ENCODE measurements around the gene NMT1. TPM values are rescaled to one million over a fixed set of nuclear protein-coding genes. Genes with fewer than 3 reads are reported as not detected.

The NMT1 gene
- total RNA-seq, 2 donors from 2014 or later, result 122 to 136 TPM

DNA sequence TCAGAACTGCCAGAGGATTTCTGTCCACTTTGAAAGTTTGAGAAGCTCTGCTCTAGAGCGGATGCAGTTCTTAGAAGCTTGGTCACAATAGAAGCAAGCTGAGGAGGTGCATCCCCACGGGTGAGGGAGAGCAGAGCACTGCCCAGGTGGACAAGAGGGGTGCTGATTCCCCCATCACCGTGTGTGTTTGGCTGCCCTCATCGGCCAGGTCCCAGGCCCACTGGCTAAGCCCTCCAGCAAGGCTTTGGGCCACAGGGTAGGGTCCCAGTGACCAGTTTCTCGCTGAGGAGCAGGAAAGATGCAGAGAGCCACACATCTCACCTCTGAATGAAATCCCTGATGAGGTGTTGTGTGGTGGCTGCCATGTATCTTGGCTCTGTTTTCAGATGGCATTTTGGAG, 26.9 kb downstream of the NMT1 start:
- Mint-ChIP-seq H3K27me3 (ENCODE audit: insufficient read depth) (no peaks in the 10 kb centered on the region), H3K27ac (no peak overlapping the region), H3K4me3 (no peak overlapping the region), H3K9me3 (no peaks in the 10 kb centered on the region), H3K4me1 (peaks cover 7% of the 10 kb centered on the region), H3K36me3 (ENCODE audit: low read depth) (peaks cover 64% of the 10 kb centered on the region)
- no peak for DNase-seq
- no peak overlapping the region for H3K9ac ChIP-seq (ENCODE audit: extremely low read depth, low read length, poor library complexity, severe bottlenecking)
- H3K9me3 ChIP-seq (ENCODE audit: control insufficient read depth, low read length), result no peaks in the 10 kb centered on the region
- 94 to 98% methylated on average over 5 of the region's 5 CpGs for WGBS, 2 experiments (ENCODE audit: insufficient coverage in 1 of 2, insufficient read length in 1 of 2)
- no peaks in the 10 kb centered on the region for H3K4me1 ChIP-seq (ENCODE audit: control insufficient read depth, insufficient read depth, low read length)
- H3K27me3 ChIP-seq (ENCODE audit: control insufficient read depth, insufficient read depth, low read length, poor library complexity, severe bottlenecking), result no peaks in the 10 kb centered on the region
- no peak overlapping the region for H3K27ac ChIP-seq (ENCODE audit: low read depth, low read length)
- peaks cover 82% of the 10 kb centered on the region for H3K36me3 ChIP-seq (ENCODE audit: control insufficient read depth, insufficient read depth, low read length)
- H3K4me3 ChIP-seq (ENCODE audit: low read length), result no peak overlapping the region
- TF ChIP-seq, protein P1, sequence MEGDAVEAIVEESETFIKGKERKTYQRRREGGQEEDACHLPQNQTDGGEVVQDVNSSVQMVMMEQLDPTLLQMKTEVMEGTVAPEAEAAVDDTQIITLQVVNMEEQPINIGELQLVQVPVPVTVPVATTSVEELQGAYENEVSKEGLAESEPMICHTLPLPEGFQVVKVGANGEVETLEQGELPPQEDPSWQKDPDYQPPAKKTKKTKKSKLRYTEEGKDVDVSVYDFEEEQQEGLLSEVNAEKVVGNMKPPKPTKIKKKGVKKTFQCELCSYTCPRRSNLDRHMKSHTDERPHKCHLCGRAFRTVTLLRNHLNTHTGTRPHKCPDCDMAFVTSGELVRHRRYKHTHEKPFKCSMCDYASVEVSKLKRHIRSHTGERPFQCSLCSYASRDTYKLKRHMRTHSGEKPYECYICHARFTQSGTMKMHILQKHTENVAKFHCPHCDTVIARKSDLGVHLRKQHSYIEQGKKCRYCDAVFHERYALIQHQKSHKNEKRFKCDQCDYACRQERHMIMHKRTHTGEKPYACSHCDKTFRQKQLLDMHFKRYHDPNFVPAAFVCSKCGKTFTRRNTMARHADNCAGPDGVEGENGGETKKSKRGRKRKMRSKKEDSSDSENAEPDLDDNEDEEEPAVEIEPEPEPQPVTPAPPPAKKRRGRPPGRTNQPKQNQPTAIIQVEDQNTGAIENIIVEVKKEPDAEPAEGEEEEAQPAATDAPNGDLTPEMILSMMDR (conservative IDR thresholded peaks at IDR 0.05), result no peak

DNA sequence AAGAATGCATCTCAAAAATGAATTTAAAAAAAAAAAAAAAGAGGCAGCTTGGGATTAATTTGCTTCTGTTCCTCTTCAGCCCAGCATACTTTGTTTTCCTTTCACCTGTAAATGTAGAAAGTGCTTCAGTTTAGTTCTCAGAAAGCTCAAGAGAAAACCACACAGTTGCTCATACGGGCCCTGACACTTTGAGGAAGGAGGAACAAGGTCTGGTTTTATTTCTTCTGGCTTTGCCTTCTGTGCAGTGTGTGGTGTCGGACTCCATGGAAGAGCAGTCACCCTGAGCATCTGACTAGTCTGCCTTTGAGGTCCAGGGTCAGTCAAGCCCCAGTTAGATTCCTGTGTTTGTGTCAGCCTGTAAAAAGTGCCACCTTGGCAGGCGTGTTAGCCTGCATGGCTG, 27.6 kb downstream of the NMT1 start:
- no peak overlapping the region for H3K27ac ChIP-seq (ENCODE audit: low read depth, low read length)
- no peaks in the 10 kb centered on the region for H3K27me3 ChIP-seq (ENCODE audit: control insufficient read depth, insufficient read depth, low read length, poor library complexity, severe bottlenecking)
- H3K4me1 ChIP-seq (ENCODE audit: control insufficient read depth, insufficient read depth, low read length), result no peaks in the 10 kb centered on the region
- H3K4me3 ChIP-seq (ENCODE audit: low read length), result no peak overlapping the region
- no peaks in the 10 kb centered on the region for H3K9me3 ChIP-seq (ENCODE audit: control insufficient read depth, low read length)
- no peaks in the 10 kb centered on the region for H3K27me3 Mint-ChIP-seq (ENCODE audit: insufficient read depth)
- no peak overlapping the region for H3K4me3 Mint-ChIP-seq
- peaks cover 7% of the 10 kb centered on the region for H3K4me1 Mint-ChIP-seq
- H3K9ac ChIP-seq (ENCODE audit: extremely low read depth, low read length, poor library complexity, severe bottlenecking), result no peak overlapping the region
- 97 to 100% methylated on average over 2 to 3 of the region's 3 CpGs for WGBS, 2 experiments (ENCODE audit: insufficient coverage in 1 of 2, insufficient read length in 1 of 2)
- TF ChIP-seq, protein P1 (conservative IDR thresholded peaks at IDR 0.05), result no peak
- H3K36me3 ChIP-seq (ENCODE audit: control insufficient read depth, insufficient read depth, low read length), result peaks cover 83% of the 10 kb centered on the region
- peak overlapping the region; percentile 64 for H3K27ac Mint-ChIP-seq
- no peak for DNase-seq
- H3K36me3 Mint-ChIP-seq (ENCODE audit: low read depth), result peaks cover 66% of the 10 kb centered on the region
- H3K9me3 Mint-ChIP-seq, result no peaks in the 10 kb centered on the region

GRCh38 chr17:45090711-45091110, 29.6 kb downstream of the NMT1 start:
- peaks cover 7% of the 10 kb centered on the region for H3K4me1 Mint-ChIP-seq
- H3K9me3 Mint-ChIP-seq, result no peaks in the 10 kb centered on the region
- H3K27ac Mint-ChIP-seq, result peak overlapping the region; percentile 21
- H3K27ac ChIP-seq (ENCODE audit: low read depth, low read length), result no peak overlapping the region
- H3K27me3 Mint-ChIP-seq (ENCODE audit: insufficient read depth), result no peaks in the 10 kb centered on the region
- no peaks in the 10 kb centered on the region for H3K4me1 ChIP-seq (ENCODE audit: control insufficient read depth, insufficient read depth, low read length)
- DNase-seq, result peak; percentile 75
- TF ChIP-seq, protein P1 (conservative IDR thresholded peaks at IDR 0.05), result no peak
- H3K36me3 Mint-ChIP-seq (ENCODE audit: low read depth), result peaks cover 71% of the 10 kb centered on the region
- H3K27me3 ChIP-seq (ENCODE audit: control insufficient read depth, insufficient read depth, low read length, poor library complexity, severe bottlenecking), result no peaks in the 10 kb centered on the region
- no peak overlapping the region for H3K4me3 Mint-ChIP-seq
- no peak overlapping the region for H3K4me3 ChIP-seq (ENCODE audit: low read length)
- WGBS, 2 experiments (ENCODE audit: insufficient coverage in 1 of 2, insufficient read length in 1 of 2), result 68 to 77% methylated on average over 2 to 3 of the region's 3 CpGs
- no peak overlapping the region for H3K9ac ChIP-seq (ENCODE audit: extremely low read depth, low read length, poor library complexity, severe bottlenecking)
- H3K36me3 ChIP-seq (ENCODE audit: control insufficient read depth, insufficient read depth, low read length), result peaks cover 77% of the 10 kb centered on the region
- H3K9me3 ChIP-seq (ENCODE audit: control insufficient read depth, low read length), result no peaks in the 10 kb centered on the region
